HG03139 (cell line): Measurements from ENCODE around the gene OSBPL10.
"Not testable (repeated sequence)": the region's sequence is repeated elsewhere in the genome, so short reads cannot be mapped to it uniquely, and the experiment has no call there.

Experiments
- ATAC-seq: cut with Tn5 transposase; IDR thresholded peaks from one replicate; pipeline ENCODE4 v1.9.1; 2021; ENCODE audit not compliant: unreplicated experiment

OSBPL10 gene, protein sequence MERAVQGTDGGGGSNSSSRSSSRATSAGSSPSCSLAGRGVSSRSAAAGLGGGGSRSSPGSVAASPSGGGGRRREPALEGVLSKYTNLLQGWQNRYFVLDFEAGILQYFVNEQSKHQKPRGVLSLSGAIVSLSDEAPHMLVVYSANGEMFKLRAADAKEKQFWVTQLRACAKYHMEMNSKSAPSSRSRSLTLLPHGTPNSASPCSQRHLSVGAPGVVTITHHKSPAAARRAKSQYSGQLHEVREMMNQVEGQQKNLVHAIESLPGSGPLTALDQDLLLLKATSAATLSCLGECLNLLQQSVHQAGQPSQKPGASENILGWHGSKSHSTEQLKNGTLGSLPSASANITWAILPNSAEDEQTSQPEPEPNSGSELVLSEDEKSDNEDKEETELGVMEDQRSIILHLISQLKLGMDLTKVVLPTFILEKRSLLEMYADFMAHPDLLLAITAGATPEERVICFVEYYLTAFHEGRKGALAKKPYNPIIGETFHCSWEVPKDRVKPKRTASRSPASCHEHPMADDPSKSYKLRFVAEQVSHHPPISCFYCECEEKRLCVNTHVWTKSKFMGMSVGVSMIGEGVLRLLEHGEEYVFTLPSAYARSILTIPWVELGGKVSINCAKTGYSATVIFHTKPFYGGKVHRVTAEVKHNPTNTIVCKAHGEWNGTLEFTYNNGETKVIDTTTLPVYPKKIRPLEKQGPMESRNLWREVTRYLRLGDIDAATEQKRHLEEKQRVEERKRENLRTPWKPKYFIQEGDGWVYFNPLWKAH

DNA sequence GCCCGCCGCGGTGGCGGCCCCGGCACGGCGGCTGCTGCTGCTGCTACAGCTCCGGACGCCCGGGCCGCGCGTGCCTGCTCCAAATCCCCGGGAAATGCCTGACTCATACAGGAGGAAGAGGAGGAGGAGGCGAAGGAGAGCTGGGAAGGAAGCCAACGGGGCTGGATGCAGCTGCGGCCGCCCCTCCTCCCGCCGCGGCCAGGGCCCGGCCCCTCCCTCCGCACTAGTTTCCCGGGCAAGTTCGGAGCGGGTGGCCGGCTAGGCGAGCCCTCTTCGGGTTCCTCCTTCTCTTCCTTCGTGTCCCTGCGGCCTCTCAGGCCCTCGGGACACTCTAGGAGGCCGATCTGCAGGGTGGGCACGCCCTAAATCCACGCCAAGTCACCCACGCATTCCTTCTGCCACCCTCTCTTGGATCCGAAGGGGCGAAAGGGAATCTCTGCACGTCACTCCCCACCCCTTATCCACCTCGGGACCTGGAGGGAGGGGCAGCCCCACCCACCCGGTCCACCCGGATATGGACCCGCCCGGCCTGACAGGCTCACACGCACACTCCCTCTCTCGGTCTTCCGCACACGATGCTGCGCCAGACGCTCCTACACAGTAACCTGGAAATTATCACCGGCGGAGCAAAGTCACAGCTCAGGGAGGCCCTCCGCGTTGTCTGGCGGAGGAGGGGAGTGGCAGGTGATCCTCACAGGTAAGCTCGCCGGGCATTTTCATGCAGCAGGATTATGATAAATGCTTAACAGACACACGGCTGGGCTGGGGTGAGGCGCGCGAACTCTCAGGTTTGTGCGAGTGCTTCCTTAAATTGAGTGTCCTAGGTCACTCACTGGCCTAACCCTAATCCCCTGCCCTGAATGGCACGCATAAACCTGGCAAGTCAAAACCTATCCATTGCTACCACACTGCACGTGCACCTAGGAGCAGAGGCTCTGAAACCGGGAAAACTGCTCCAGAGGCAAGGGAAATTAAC is at the start of gene OSBPL10, which contains the start of gene ZNF860:
Gene OSBPL10, minus strand, starts transcription at position 57 of the 976 bp plus-strand sequence. CDS start 83 bp downstream, outside the sequence.
Gene ZNF860, plus strand, starts transcription at position 545 of the 976 bp plus-strand sequence. CDS start 7,330 bp downstream, outside the sequence.
- ATAC-seq = no peak

DNA sequence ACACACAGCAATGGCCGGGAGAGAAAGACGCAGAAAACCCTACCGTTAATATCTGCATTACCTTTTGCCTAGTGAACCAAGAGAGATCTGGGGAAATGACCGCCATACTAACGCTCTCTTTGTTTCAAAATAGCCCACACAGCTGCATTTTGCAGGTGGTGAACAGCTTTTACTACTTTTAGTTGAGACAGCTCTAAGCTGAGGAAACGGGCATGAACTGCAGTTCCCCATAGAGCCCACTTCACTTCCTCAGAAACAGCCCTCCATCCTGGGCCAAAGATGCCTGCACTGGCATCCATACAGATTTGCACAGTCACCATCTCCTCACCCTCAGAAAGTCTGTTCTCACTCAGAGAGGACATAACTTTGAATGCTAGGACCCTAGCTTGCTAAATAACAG is 45.5 kb upstream of the OSBPL10 start:
- no peak for ATAC-seq

DNA sequence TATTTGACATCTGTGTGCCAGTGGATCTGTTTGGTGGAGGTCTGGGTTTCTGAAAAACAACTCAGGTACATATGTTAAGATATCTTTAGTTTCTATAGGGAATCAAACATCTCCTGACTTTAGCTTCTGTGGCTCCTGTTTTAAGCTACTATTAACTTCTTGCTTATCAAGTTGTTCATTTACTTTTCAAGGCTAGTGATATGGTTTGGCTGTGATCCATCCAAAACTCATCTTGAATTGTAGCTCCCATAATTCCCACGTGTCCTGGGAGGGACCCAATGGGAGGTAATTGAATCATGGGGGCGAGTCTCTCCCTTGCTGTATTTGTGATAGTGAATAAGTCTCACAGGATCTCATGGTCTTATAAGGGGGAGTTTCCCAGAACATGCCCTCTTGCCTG is 41.9 kb upstream of the OSBPL10 start:
- ATAC-seq = no peak

DNA sequence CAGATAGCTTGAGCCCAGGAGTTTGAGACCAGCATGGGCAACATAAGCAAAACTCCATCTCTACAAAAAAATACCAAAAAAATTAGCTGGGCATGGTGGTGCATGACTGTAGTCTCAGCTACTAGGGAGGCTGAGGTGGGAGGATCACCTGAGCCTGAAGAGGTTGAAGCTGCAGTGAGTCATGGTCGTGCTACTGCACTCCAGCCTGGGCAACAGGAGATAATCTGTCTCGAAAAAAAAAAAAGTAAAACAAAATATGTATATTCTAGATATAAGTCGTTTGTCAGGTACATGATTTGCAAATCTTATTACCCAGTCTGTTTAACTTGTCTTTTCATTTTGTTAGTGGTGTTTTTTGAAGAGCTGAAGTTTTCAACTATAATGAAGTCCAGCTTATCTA is 40.7 kb upstream of the OSBPL10 start:
- ATAC-seq = no peak

DNA sequence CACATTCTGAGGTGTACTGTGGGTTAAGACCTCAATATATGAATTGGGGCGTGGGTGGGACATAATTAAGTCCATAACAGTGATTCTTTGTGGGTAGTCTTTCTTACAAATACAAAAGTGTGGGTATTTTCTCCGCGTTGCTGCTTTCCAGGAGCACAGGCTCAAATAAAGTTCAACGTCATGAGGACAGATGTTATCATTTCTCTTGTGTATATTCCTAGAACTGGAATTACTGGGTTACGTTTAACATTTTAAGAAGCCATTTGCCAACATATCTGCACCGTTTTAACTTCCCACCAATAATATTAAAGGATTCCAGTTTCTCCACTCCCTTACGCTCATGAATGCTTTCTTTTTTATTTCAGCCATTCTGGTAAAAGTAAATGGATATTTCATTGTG is 40.1 kb upstream of the OSBPL10 start:
- no peak for ATAC-seq

DNA sequence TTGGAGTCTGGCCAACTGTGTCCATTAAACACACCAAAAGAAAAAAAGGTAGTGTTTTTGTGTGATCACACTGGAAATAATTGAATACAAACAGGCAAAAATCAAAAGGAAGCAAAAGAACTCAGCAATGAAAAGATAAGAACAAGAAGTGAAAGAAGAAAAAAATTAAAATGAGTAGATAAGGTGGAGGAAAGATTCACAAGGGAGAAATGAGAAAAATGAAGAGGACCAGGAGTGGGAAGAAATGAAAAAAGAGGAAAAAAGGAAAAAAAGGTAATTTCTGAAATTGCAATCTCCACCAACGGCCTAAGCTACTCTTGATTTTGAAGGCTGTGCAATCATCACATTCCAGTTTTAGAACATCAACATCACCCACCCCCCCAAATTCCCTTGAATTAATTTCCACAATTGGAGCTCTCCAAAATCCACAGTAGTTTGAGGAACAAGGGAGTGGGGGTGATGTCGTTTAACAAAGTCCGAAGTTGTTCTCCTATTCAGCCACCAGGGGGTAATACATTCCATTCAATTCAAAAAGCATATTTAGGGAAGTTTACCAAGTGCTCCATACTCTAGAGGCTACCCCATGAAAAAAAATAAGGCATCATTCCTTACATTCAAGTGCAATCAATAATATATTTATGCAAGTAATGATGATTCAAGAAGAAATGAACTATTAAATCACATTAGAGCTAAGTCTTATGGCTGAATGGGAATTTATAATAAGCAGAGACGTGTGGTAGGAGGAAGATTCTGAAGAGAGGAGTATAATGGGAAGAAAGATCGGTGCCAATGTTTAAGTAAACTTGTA is 37.9 kb upstream of the OSBPL10 start:
- no peak for ATAC-seq

DNA sequence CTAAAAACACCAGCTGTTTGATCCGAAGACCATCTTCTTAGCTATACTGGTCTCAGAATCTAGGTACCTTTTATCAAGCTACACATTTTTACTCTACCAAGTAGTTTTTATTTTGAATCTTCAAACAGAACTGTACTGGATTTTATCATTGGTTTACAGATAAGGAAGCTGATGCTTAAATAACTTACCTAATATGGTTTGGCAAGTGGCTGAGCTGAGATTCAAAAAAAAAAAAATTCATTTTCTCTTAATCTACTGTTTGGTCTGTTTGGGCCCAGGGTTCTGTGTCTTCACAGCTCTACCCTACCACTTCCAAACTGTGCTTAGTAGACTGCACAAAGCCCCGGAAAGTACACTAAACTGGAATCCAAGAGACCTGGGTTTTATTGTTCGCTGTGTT is 36.2 kb upstream of the OSBPL10 start:
- ATAC-seq = no peak

DNA sequence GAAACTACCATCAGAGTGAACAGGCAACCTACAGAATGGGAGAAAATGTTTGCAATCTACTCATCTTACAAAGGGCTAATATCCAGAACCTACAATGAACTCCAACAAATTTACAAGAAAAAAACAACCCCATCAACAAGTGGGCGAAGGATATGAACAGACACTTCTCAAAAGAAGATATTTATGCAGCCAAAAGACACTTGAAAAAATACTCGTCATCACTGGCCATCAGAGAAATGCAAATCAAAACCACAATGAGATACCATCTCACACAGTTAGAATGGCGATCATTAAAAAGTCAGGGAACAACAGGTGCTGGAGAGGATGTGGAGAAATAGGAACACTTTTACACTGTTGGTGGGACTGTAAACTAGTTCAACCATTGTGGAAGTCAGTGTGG is 34.6 kb upstream of the OSBPL10 start:
- ATAC-seq = not testable (repeated sequence)

DNA sequence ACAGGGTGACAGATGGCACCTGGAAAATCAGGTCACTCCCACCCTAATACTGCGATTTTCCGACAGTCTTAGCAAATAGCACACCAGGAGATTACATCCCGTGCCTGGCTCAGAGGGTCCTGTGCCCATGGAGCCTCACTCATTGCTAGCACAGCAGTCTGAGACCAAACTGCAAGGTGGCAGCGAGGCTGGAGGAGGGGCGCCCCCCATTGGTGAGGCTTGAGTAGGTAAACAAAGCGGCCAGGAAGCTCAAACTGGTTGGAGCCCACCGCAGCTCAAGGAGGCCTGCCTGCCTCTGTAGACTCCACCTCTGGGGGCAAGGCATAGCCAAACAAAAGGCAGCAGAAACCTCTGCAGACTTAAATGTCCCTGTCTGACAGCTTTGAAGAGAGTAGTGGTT is 29.6 kb upstream of the OSBPL10 start:
- ATAC-seq = not testable (repeated sequence)

DNA sequence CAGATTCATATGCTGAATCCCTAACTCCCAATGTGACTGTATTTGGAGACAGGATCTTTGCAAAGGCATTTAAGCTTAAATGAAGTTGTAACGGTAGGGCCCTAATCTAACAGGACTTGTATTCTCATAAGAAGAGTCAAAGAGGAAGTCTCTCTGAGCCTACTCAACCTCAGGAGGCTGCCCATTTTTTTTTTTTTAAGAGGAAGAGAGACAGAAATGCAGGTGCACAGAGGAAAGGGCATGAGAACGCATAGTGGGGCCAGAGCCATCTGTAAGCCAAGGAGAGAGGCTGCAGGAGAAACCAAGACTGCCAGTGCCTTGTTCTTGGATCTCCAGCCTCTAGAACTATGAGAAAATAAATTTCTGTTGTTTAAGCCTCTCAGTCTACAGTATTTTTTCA is 28.9 kb upstream of the OSBPL10 start:
- no peak for ATAC-seq

DNA sequence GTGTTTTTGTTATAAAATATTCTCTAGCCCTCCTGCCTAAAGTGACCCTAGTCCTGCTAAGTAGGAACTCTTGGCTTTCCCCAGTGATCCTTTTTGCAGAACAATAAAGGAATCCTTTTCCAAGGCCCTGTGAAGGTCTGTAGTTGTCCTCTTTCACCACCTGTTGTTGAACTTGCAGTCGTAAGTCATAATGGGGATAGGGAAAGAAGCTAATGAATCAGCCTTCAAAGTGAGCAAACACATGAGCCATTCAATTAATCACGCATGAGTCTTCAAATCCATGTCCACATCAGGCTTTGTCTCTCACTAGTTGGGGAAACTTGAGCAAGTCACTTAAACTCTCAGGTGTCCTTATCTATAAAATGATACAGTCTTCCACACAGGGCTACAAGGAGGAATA is 28.0 kb upstream of the OSBPL10 start:
- ATAC-seq = no peak

DNA sequence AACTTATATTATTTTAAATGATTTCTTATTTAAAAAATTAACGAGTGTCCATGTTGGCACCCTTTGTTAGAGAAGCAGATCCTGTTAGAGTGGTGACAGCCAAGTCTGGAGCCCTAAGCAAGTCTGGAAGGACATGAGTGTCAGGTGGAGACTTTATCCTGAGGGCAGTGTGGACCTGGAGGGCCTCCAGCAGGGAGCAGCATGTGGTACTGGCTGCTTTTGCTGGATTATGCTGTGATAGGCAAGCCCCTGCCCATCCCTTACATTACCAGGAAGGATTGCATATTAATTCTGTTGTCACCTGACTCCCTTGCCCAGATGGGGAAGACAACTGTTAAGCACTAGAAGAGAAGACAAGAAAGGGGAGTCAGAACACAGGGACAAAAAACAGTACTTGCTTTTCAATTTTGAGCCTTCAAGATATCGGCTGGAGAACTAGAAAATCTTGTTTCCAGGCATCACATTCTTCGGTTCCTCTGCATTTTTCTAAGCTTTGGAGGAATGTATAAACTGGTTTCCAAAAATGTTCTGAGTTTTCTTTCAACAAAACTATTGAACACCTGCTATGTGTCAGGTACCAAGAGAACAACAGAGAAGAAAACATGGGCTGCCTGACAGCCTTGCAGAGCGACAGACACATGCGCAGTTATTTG is 23.2 kb upstream of the OSBPL10 start:
- no peak for ATAC-seq

DNA sequence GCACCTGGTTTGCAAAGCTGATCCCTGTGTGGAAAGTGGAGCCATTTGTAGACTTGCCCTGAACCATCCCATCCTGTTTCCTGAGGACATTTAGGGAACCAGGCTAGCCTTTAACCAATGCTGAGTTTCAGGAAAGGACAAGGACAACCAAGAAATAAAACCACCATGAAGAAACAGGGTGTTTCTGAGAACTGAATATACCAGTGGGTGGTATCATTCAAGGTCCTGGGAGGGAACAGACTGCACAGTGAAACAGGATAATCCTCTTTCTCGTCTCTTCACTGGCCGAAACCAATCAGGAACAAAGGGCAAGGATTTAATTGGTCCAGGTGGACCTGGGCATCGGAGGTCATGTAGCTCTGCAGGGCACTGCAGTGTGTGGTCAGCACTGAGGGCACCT is 22.3 kb upstream of the OSBPL10 start:
- ATAC-seq = no peak

DNA sequence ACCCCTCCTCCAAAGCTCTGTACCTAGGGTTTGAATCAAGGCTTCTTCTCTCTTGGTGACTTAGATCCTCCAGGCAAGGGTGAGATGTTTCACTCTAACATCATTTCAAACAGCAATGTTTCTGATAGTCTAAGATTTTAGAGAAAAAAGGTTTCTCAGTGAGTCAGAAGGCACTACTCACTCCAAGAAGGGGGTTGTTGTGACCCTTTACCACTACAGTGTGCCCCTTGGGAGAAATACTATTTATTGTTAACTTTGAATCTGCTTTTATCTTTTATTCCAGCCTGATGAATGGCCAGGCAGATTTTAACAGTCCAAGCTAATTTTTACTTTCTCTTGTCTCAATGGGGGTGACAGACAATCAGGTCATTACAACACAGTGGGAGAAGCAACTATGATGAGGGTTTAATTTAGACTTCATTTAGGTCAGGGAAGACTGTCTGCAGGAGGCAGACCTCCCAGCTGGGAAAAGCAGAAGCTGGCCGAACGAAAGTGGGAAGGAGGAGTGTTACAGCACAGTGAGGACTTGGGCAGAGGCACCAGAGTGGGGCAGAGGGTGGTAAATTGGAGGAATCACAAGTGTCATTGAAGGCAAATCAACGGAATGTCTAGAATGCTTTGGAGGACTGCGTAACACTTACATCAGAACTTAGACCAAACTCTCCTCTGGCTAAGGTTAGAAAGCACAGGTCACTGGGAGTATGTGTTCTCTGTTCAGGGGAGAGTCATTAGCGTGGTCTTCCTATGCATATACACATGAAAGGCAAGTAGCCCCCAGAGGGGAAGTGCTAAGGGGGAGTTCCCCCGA is 21.7 kb upstream of the OSBPL10 start:
- ATAC-seq = no peak

DNA sequence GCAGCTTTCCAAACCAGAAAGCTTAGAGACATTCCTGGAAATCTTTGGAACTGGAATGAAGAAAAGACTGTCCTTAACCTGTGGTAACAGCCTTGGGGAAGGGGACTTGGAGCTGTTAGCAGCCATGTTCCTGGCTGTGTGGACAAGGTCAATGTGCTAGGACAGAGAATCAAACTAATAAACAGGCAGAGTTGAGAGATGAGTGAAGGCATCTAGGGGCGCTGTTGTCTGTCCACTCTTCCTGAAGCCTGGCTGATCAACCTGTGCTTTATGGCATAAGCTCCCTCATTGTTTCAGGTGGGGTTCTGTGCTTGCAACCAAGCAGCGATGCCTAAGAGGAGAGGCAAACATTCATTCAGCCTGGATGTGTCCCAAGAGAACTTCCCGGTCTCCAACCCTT is 19.8 kb upstream of the OSBPL10 start:
- no peak for ATAC-seq

DNA sequence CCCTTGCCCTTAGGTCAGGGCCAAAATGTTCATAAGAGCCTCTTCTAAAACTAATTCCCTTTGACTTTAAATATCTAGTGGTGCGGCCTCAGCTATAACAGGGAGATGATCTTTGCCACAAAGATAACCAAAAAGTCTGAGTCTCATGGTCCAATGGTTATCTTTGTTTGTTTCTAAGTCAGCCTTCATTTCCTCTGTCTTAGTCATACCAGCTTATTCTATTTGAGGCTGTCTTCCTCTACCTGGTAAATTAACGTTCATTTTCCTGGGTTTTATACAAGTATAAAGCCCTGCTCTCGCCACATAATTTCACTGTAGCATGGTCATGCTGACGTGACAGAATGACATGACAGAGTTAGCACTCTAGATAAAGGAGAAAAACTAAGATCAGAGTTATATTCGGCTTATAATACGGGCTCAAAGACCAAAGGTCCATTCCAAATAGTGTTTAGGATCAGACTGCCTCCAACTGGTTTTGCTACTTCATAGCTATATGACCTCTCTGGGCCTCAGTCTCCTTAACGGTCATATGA is 18.9 kb upstream of the OSBPL10 start:
- ATAC-seq = no peak

DNA sequence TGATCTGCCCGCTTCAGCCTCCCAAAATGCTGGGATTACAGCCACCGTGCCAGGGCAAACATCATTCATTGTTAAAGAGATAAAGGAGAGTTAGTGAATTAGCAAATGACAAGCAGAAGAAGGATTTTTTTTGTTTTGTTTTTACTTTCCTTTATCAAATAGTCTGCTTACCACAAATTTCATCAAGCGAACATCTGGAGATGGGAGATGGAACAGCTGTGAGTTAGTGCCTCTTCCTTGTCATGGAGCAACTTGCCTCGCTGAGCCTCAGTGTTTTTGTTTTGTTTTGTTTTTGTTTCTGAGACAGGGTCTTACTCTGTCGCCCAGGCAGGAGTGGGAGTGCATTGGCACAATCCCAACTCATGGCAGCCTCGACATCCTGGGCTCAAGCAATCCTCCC is 16.4 kb upstream of the OSBPL10 start:
- ATAC-seq = no peak

DNA sequence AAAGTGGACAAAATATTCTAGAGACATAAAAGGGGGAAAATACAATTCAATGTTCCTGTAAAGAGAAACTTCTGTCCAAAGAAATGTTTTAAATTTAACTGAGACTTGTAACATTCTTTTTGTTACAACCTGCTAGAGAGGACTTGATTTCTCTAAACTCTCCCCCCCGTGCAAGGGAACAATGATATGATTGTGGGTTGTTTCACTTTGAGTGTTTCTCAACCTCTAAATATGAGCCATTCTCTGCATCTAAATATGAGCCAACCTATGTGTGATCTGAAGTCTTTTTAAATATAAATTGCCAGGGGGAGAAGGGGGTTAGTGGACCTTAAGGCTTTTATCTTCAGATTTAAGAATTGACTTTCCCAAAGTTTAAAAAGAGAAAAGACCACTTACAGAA is 15.1 kb upstream of the OSBPL10 start:
- ATAC-seq = no peak

DNA sequence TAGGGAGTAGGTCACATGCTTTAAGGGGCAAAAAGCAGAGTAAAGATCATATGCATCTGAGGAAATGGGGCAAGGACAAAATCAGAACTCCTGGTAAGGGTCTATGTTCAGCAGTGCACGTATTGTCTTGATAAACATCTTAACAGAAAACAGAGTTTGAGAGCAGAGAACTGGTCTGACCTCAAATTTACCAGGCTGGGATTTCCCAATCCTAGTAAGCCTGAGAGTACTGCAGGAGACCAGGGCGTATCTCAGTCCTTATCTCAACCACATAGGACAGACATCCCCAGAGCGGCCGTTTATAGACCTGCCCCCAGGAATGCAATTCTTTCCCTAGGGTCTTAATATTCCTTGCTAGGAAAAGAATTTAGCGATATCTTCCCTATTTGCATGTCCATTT is 14.0 kb upstream of the OSBPL10 start:
- not testable (repeated sequence) for ATAC-seq
